NOMO-1 treated with DMSO at 0.1 percent for 48 hours (cell line): ENCODE results near the gene NRXN3.

Source experiments
- DNase-seq: peaks from one replicate; lab custom pipeline; 2025; ENCODE audit not compliant: unreplicated experiment; lab: John Stamatoyannopoulos, UW

Gene NRXN3

GRCh38 chr14:78240567-78240966 lies 70.4 kb downstream of the NRXN3 start:
- no peak for DNase-seq

GRCh38 chr14:78242086-78242485 lies 71.9 kb downstream of the NRXN3 start:
- DNase-seq: no peak

GRCh38 chr14:78243187-78243586 lies 73.0 kb downstream of the NRXN3 start:
- DNase-seq: no peak

GRCh38 chr14:78245238-78245637 lies 75.1 kb downstream of the NRXN3 start:
- DNase-seq: no peak

- DNase-seq: no peak
Measured at GRCh38 chr14:78248501-78249090, 78.4 kb downstream of the NRXN3 start.

GRCh38 chr14:78251308-78251707 lies 81.1 kb downstream of the NRXN3 start:
- no peak for DNase-seq

- DNase-seq: no peak
Measured at GRCh38 chr14:78253986-78254385, 83.8 kb downstream of the NRXN3 start.

- DNase-seq: no peak
Measured at GRCh38 chr14:78254911-78255461, 84.8 kb downstream of the NRXN3 start.

GRCh38 chr14:78259831-78260230 lies 89.7 kb downstream of the NRXN3 start:
- DNase-seq: no peak

GRCh38 chr14:78278464-78279250 lies 108.5 kb downstream of the NRXN3 start:
- DNase-seq: no peak

- DNase-seq: no peak
Measured at GRCh38 chr14:78282437-78282836, 112.3 kb downstream of the NRXN3 start.

- no peak for DNase-seq
Measured at GRCh38 chr14:78286210-78286609, 116.0 kb downstream of the NRXN3 start.

- DNase-seq: no peak
Measured at GRCh38 chr14:78292003-78292402, 121.8 kb downstream of the NRXN3 start.

GRCh38 chr14:78297858-78298257 lies 127.7 kb downstream of the NRXN3 start:
- no peak for DNase-seq

GRCh38 chr14:78298298-78298697 lies 128.1 kb downstream of the NRXN3 start:
- no peak for DNase-seq

- no peak for DNase-seq
Measured at GRCh38 chr14:78302841-78303240, 132.7 kb downstream of the NRXN3 start.

- DNase-seq: no peak
Measured at GRCh38 chr14:78307671-78308070, 137.5 kb downstream of the NRXN3 start.

GRCh38 chr14:78308079-78308478 lies 137.9 kb downstream of the NRXN3 start:
- no peak for DNase-seq

GRCh38 chr14:78310272-78310671 lies 140.1 kb downstream of the NRXN3 start:
- no peak for DNase-seq

- DNase-seq: no peak
Measured at GRCh38 chr14:78313499-78313898, 143.3 kb downstream of the NRXN3 start.

- no peak for DNase-seq
Measured at GRCh38 chr14:78314484-78314883, 144.3 kb downstream of the NRXN3 start.

- DNase-seq: no peak
Measured at GRCh38 chr14:78316052-78316451, 145.9 kb downstream of the NRXN3 start.
